ENCODE results near the gene KIAA0586. TPM values are rescaled to one million over a fixed set of nuclear protein-coding genes. Genes with fewer than 3 reads are reported as not detected.
"Not testable (repeated sequence)": the region's sequence is repeated elsewhere in the genome, so short reads cannot be mapped to it uniquely, and the experiment has no call there.

The KIAA0586 gene
- total RNA-seq, 1 donor from 2014 or later: 20.1 TPM

- H3K4me2 ChIP-seq (ENCODE audit: low read length): peak overlapping the region; percentile 3
- Mint-ChIP-seq H3K27ac (ENCODE audit: unreplicated experiment) (no peak overlapping the region), H3K27me3 (ENCODE audit: low read depth, unreplicated experiment) (no peaks in the 10 kb centered on the region), H3K4me1 (ENCODE audit: low read depth, unreplicated experiment) (peaks cover 8% of the 10 kb centered on the region), H3K4me3 (ENCODE audit: unreplicated experiment) (no peak overlapping the region), H3K36me3 (ENCODE audit: low read depth, unreplicated experiment) (no peaks in the 10 kb centered on the region), H3K9me3 (ENCODE audit: unreplicated experiment) (peaks cover 8% of the 10 kb centered on the region)
- H3K27ac ChIP-seq (ENCODE audit: low read depth, low read length): no peak overlapping the region
- no peaks in the 10 kb centered on the region for H3K36me3 ChIP-seq (ENCODE audit: insufficient read depth, low read length)
- no peak overlapping the region for H2AFZ ChIP-seq (ENCODE audit: low read depth, low read length)
- no peak overlapping the region for H3K9ac ChIP-seq (ENCODE audit: low read length)
- DNase-seq (ENCODE audit: low read depth) (peak; percentile 82), FAIRE-seq (peak; percentile 97)
- no peak overlapping the region for H3K4me3 ChIP-seq (ENCODE audit: insufficient read depth, low read depth, low read length)
- H3K27me3 ChIP-seq (ENCODE audit: insufficient read depth, low read length): no peaks in the 10 kb centered on the region
- H3K4me1 ChIP-seq (ENCODE audit: insufficient read depth, low read length): peaks cover 6% of the 10 kb centered on the region
- H3K79me2 ChIP-seq (ENCODE audit: insufficient read depth, low read length): no peaks in the 10 kb centered on the region
- TF ChIP-seq EZH2 (IDR thresholded peaks at IDR 0.05; ENCODE audit: insufficient read depth, low read length) (no peak), CTCF (IDR thresholded peaks at IDR 0.05; ENCODE audit: insufficient read depth, low read depth, low read length) (no peak)
- H3K9me3 ChIP-seq (ENCODE audit: insufficient read depth, low read depth, low read length): no peaks in the 10 kb centered on the region
- no peaks in the 10 kb centered on the region for H4K20me1 ChIP-seq (ENCODE audit: insufficient read depth, low read length)
These were observed 159.8 kb downstream of the KIAA0586 start for GRCh38 chr14:58587271-58587670.

- FAIRE-seq; H3K9me3 ChIP-seq (ENCODE audit: insufficient read depth, low read depth, low read length); H3K27me3 ChIP-seq (ENCODE audit: insufficient read depth, low read length); H2AFZ ChIP-seq (ENCODE audit: low read depth, low read length); H3K27ac Mint-ChIP-seq (ENCODE audit: unreplicated experiment); H3K4me1 Mint-ChIP-seq (ENCODE audit: low read depth, unreplicated experiment); H4K20me1 ChIP-seq (ENCODE audit: insufficient read depth, low read length); H3K36me3 Mint-ChIP-seq (ENCODE audit: low read depth, unreplicated experiment); H3K4me2 ChIP-seq (ENCODE audit: low read length); H3K4me3 ChIP-seq (ENCODE audit: insufficient read depth, low read depth, low read length); H3K27me3 Mint-ChIP-seq (ENCODE audit: low read depth, unreplicated experiment); H3K4me3 Mint-ChIP-seq (ENCODE audit: unreplicated experiment); H3K4me1 ChIP-seq (ENCODE audit: insufficient read depth, low read length); H3K9me3 Mint-ChIP-seq (ENCODE audit: unreplicated experiment); H3K36me3 ChIP-seq (ENCODE audit: insufficient read depth, low read length); H3K79me2 ChIP-seq (ENCODE audit: insufficient read depth, low read length); DNase-seq (ENCODE audit: low read depth); H3K27ac ChIP-seq (ENCODE audit: low read depth, low read length); H3K9ac ChIP-seq (ENCODE audit: low read length): not testable (repeated sequence)
These were observed 160.8 kb downstream of the KIAA0586 start for GRCh38 chr14:58588321-58588720.

- Histone ChIP-seq H4K20me1 (ENCODE audit: insufficient read depth, low read length) (no peaks in the 10 kb centered on the region), H3K4me3 (ENCODE audit: insufficient read depth, low read depth, low read length) (no peak overlapping the region), H3K27ac (ENCODE audit: low read depth, low read length) (no peak overlapping the region), H3K9me3 (ENCODE audit: insufficient read depth, low read depth, low read length) (no peaks in the 10 kb centered on the region), H3K9ac (ENCODE audit: low read length) (no peak overlapping the region), H3K36me3 (ENCODE audit: insufficient read depth, low read length) (no peaks in the 10 kb centered on the region), H3K79me2 (ENCODE audit: insufficient read depth, low read length) (no peaks in the 10 kb centered on the region), H3K4me2 (ENCODE audit: low read length) (no peak overlapping the region), H3K4me1 (ENCODE audit: insufficient read depth, low read length) (no peaks in the 10 kb centered on the region), H2AFZ (ENCODE audit: low read depth, low read length) (no peak overlapping the region), H3K27me3 (ENCODE audit: insufficient read depth, low read length) (no peaks in the 10 kb centered on the region)
- FAIRE-seq (no peak), DNase-seq (ENCODE audit: low read depth) (no peak)
- Mint-ChIP-seq H3K27ac (ENCODE audit: unreplicated experiment) (no peak overlapping the region), H3K27me3 (ENCODE audit: low read depth, unreplicated experiment) (peaks cover 5% of the 10 kb centered on the region), H3K36me3 (ENCODE audit: low read depth, unreplicated experiment) (no peaks in the 10 kb centered on the region), H3K9me3 (ENCODE audit: unreplicated experiment) (peaks cover 4% of the 10 kb centered on the region), H3K4me1 (ENCODE audit: low read depth, unreplicated experiment) (peaks cover 6% of the 10 kb centered on the region), H3K4me3 (ENCODE audit: unreplicated experiment) (no peak overlapping the region)
- TF ChIP-seq CTCF (IDR thresholded peaks at IDR 0.05; ENCODE audit: insufficient read depth, low read depth, low read length) (no peak), EZH2 (IDR thresholded peaks at IDR 0.05; ENCODE audit: insufficient read depth, low read length) (no peak)
These were observed 166.5 kb downstream of the KIAA0586 start for GRCh38 chr14:58593977-58594376.
